ENCODE results near the gene SORBS1.

The SORBS1 gene

GRCh38 chr10:95388109-95388471 lies 173.1 kb downstream of the SORBS1 start:
- TF ChIP-seq SP7 (tag by site-specific recombination; IDR thresholded peaks at IDR 0.05): no peak
- TF ChIP-seq HOXA7 (CRISPR knock-in tag; IDR thresholded peaks at IDR 0.05; ENCODE audit: borderline replicate concordance): no peak
- no peak for TF ChIP-seq ZNF514 (tag by site-specific recombination; IDR thresholded peaks at IDR 0.05)
- TF ChIP-seq, protein P1, sequence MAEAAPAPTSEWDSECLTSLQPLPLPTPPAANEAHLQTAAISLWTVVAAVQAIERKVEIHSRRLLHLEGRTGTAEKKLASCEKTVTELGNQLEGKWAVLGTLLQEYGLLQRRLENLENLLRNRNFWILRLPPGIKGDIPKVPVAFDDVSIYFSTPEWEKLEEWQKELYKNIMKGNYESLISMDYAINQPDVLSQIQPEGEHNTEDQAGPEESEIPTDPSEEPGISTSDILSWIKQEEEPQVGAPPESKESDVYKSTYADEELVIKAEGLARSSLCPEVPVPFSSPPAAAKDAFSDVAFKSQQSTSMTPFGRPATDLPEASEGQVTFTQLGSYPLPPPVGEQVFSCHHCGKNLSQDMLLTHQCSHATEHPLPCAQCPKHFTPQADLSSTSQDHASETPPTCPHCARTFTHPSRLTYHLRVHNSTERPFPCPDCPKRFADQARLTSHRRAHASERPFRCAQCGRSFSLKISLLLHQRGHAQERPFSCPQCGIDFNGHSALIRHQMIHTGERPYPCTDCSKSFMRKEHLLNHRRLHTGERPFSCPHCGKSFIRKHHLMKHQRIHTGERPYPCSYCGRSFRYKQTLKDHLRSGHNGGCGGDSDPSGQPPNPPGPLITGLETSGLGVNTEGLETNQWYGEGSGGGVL (tag by site-specific recombination; IDR thresholded peaks at IDR 0.05): no peak
- peak; percentile 61; the same call in 1 of the 2 replicates for TF ChIP-seq GLIS1 (tag by site-specific recombination; IDR thresholded peaks at IDR 0.05)
- Histone ChIP-seq H3K36me3 (ENCODE audit: control insufficient read depth in 2 of 2, insufficient read depth in 1 of 2, low read length in 2 of 2) (no peaks in the 10 kb centered on the region), H3K4me3 (ENCODE audit: low read depth, low read length) (no peak overlapping the region), H3K9me3 (ENCODE audit: control insufficient read depth, insufficient read depth, low read depth, low read length) (no peaks in the 10 kb centered on the region), H3K4me1 (ENCODE audit: control insufficient read depth, insufficient read depth, low read length) (peaks cover 11% of the 10 kb centered on the region; the same call in 1 of the 2 replicates), H3K27ac (ENCODE audit: extremely low read depth, low read depth, low read length) (no peak overlapping the region)
- CTCF ChIA-PET: interaction anchor here (1.2 to 8.7 kb wide), 3 partner anchors 13 to 216 kb away, joined by 4 to 106 read pairs (median 12); no protein-coding TSS in a partner anchor
- POLR2A ChIA-PET: no interaction called here

DNA sequence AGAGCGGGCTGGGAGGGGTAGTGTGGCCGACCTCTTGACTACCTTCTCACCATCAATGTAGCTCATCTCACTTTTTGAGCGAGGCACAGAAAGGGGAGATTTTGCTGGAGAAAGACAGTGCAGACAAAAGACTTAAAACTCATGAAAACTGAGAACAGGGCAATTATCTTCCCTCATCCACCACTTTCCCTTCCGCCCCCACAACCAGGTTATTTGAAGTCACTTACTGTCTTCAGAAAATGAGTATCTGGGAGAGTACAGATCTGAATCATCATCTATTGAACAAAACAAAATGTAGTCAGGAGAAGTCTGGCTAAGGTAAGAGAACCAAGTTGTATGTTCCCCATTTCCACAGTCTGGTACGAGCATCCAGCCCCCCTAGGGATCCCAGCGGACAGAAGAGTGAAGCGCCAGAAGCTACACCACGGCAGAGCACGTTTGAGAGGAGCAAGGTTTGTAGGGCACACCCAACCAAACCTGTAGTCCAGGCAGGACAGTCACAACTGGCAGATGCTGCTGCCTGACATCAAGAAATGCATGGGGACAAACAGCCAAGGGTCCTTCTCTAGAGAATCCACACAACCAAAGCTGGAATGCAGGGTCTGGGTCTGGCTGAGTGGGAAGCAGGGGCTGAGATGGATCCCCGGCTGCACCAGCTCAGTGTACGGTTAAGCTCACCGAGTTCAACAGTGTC lies 177.0 kb downstream of the SORBS1 start:
- Histone ChIP-seq H3K27ac (ENCODE audit: extremely low read depth, low read depth, low read length) (no peak overlapping the region), H3K36me3 (ENCODE audit: control insufficient read depth in 2 of 2, insufficient read depth in 1 of 2, low read length in 2 of 2) (peaks cover 0 to 3% of the 10 kb centered on the region in 2 experiments; a peak in 1 of 3 replicates), H3K4me3 (ENCODE audit: low read depth, low read length) (no peak overlapping the region), H3K4me1 (ENCODE audit: control insufficient read depth, insufficient read depth, low read length) (no peaks in the 10 kb centered on the region), H3K9me3 (ENCODE audit: control insufficient read depth, insufficient read depth, low read depth, low read length) (no peaks in the 10 kb centered on the region)
- POLR2A ChIA-PET: no interaction called here
- TF ChIP-seq ZNF157 (tag by site-specific recombination; IDR thresholded peaks at IDR 0.05): no peak
- TF ChIP-seq ZNF169 (tag by site-specific recombination; IDR thresholded peaks at IDR 0.05): no peak
- no peak for TF ChIP-seq ZNF621 (tag by site-specific recombination; IDR thresholded peaks at IDR 0.05)
- no peak for TF ChIP-seq ZNF670 (tag by site-specific recombination; IDR thresholded peaks at IDR 0.05; ENCODE audit: low read depth)
- TF ChIP-seq ZNF600 (tag by site-specific recombination; IDR thresholded peaks at IDR 0.05): no peak
- no peak for TF ChIP-seq ZNF155 (tag by site-specific recombination; IDR thresholded peaks at IDR 0.05)
- TF ChIP-seq ZNF768 (tag by site-specific recombination; IDR thresholded peaks at IDR 0.05): no peak
- TF ChIP-seq ZNF280C (tag by site-specific recombination; IDR thresholded peaks at IDR 0.05): no peak
- TF ChIP-seq ZNF223 (tag by site-specific recombination; IDR thresholded peaks at IDR 0.05): no peak
- no peak for TF ChIP-seq ZNF221 (tag by site-specific recombination; IDR thresholded peaks at IDR 0.05; ENCODE audit: borderline replicate concordance)
- no peak for TF ChIP-seq KLF8 (tag by site-specific recombination; IDR thresholded peaks at IDR 0.05)
- TF ChIP-seq, protein P2, sequence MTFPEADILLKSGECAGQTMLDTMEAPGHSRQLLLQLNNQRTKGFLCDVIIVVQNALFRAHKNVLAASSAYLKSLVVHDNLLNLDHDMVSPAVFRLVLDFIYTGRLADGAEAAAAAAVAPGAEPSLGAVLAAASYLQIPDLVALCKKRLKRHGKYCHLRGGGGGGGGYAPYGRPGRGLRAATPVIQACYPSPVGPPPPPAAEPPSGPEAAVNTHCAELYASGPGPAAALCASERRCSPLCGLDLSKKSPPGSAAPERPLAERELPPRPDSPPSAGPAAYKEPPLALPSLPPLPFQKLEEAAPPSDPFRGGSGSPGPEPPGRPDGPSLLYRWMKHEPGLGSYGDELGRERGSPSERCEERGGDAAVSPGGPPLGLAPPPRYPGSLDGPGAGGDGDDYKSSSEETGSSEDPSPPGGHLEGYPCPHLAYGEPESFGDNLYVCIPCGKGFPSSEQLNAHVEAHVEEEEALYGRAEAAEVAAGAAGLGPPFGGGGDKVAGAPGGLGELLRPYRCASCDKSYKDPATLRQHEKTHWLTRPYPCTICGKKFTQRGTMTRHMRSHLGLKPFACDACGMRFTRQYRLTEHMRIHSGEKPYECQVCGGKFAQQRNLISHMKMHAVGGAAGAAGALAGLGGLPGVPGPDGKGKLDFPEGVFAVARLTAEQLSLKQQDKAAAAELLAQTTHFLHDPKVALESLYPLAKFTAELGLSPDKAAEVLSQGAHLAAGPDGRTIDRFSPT (tag by site-specific recombination; IDR thresholded peaks at IDR 0.05): no peak
- no peak for TF ChIP-seq IKZF3 (tag by site-specific recombination; IDR thresholded peaks at IDR 0.05)
- TF ChIP-seq, protein P3, sequence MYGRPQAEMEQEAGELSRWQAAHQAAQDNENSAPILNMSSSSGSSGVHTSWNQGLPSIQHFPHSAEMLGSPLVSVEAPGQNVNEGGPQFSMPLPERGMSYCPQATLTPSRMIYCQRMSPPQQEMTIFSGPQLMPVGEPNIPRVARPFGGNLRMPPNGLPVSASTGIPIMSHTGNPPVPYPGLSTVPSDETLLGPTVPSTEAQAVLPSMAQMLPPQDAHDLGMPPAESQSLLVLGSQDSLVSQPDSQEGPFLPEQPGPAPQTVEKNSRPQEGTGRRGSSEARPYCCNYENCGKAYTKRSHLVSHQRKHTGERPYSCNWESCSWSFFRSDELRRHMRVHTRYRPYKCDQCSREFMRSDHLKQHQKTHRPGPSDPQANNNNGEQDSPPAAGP (tag by site-specific recombination; IDR thresholded peaks at IDR 0.05): no peak
- TF ChIP-seq ZNF514 (tag by site-specific recombination; IDR thresholded peaks at IDR 0.05): no peak
- TF ChIP-seq ZNF792 (tag by site-specific recombination; IDR thresholded peaks at IDR 0.05): no peak
- no peak for TF ChIP-seq ZNF585B (tag by site-specific recombination; IDR thresholded peaks at IDR 0.05)
- no peak for TF ChIP-seq ZNF843 (tag by site-specific recombination; IDR thresholded peaks at IDR 0.05)
- CTCF ChIA-PET: interaction anchor here (1.5 to 8.7 kb wide), 2 partner anchors 9 to 10 kb away, joined by 3 to 106 read pairs; no protein-coding TSS in a partner anchor

Measured in HEK293 (cell line).